Upper lobe of left lung (tissue), 6 donors: ENCODE data around the gene STK39. TPM values are rescaled to one million over a fixed set of nuclear protein-coding genes. Genes with fewer than 3 reads are reported as not detected.

Experiments used
- ATAC-seq, 2 donors: fragments of 200-7000 bp; cut with Tn5 transposase; one replicate each; pipeline ENCODE4 v1.9.1; 2022; ENCODE audit warnings: mild to moderate bottlenecking in 2 of 2, moderate library complexity in 2 of 2; ENCODE audit not compliant: low FRiP score in 2 of 2
- DNase-seq, 2 donors: peaks; one replicate each; pipeline ENCODE4 v3.0.0-alpha.2; 2019 to 2020
- H3K27ac ChIP-seq, 4 donors: fragments of 200-600 bp; sonication (generic); one replicate each; pipeline ENCODE4 v1.5.1; 2016 to 2019
- H3K27me3 ChIP-seq, 4 donors: fragments of 200-600 bp; sonication (generic); one replicate each; pipeline ENCODE4 v1.5.1; 2017 to 2019
- H3K36me3 ChIP-seq, 4 donors: fragments of 200-600 bp; sonication (generic); one replicate each; pipeline ENCODE4 v1.5.1; 2016 to 2019
- H3K4me1 ChIP-seq, 4 donors: fragments of 200-600 bp; sonication (generic); one replicate each; pipeline ENCODE4 v1.5.1; 2018 to 2019
- H3K4me3 ChIP-seq, 4 donors: fragments of 200-600 bp; sonication (generic); one replicate each; pipeline ENCODE4 v1.5.1; 2017 to 2019; ENCODE audit warnings: mild to moderate bottlenecking in 2 of 4, moderate library complexity in 1 of 4
- H3K9me3 ChIP-seq, 4 donors: fragments of 200-600 bp; sonication (generic); one replicate each; pipeline ENCODE4 v1.5.1; 2018 to 2019
- EP300 ChIP-seq, 4 donors: sonication (generic); formaldehyde crosslinking; IDR thresholded peaks; one replicate each; pipeline ENCODE4 v1.5.1; 2017; ENCODE audit warnings: antibody characterized with exemption in 4 of 4, control low read depth in 2 of 4
- POLR2A ChIP-seq, 4 donors: fragments of 450-650 bp; IDR thresholded peaks; one replicate each; pipeline ENCODE4 v1.5.1; 2016 to 2017; ENCODE audit warnings: antibody characterized with exemption in 4 of 4, mild to moderate bottlenecking in 2 of 4
- POLR2AphosphoS5 ChIP-seq, 2 donors: sonication (generic); formaldehyde crosslinking; IDR thresholded peaks; one replicate each; pipeline ENCODE4 v1.5.1; 2017; ENCODE audit warnings: antibody characterized with exemption in 2 of 2
- WGBS, 2 donors: methylation state at CpG; one replicate each; pipeline ENCODE4 v1.1.5; 2017 to 2018; 5-methylcytosine and 5-hydroxymethylcytosine counted together
- small RNA-seq, 4 donors: library from RNA; depleted of rRNA; stranded (forward); fragments of <200 nt; gene quantifications; one replicate each; pipeline ENCODE3, GENCODE V24; 2016
- total RNA-seq, 6 donors: library from RNA; depleted of rRNA in 4 of 6; stranded (reverse); fragments of >200 nt in 4 of 6; gene quantifications; one replicate each; pipeline versions ENCODE4 v1.1.0 to v1.2.1, GENCODE V29; 2016 to 2021
- TF ChIP-seq, protein P1 (sequence below), 6 experiments: fragments of 450-650 bp in 4 of 6; fragments of 200-600 bp in 2 of 6; sonication (generic) in 2 of 6; IDR thresholded peaks; one replicate each; pipeline ENCODE4 v1.5.1; 2016 to 2019; ENCODE audit warnings: antibody characterized with exemption in 6 of 6
- donor health status: DM: no; HTN: no; CAD: no; lungs with moderate emphysema.
- donor health status: DM: no; HTN: yes; CAD: no; lungs with severe emphysema.

STK39 gene
- total RNA-seq, 6 donors from 2014 or later = 7.9 to 18.8 (median 12.1) TPM

DNA sequence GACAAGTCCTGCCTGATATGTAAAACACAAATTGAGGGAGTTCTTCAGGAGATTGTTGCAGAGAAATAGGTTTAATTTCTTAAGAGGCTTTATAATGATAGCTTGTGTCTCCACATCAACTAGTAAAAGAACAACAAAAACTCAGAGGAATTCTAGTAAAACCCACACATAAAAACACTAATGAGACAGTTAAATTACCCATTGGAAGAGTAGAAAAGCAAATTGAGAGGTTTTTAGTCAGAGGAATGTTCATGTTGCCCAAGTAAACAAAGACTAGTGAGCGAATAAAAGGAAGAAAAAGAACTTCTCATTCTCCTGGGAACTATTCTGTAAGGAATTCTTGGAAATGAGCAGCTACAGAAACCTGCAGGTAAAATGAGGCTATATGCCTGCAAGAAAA is 330.6 kb downstream of the STK39 start:
- WGBS, 2 donors = 92 to 100% methylated on average over 1 of the region's 1 CpG
- Histone ChIP-seq H3K27ac (no peak overlapping the region), H3K9me3 (no peaks in the 10 kb centered on the region), H3K27me3 (no peaks in the 10 kb centered on the region), H3K4me1 (no peaks in the 10 kb centered on the region), H3K36me3 (no peaks in the 10 kb centered on the region), H3K4me3 (no peak overlapping the region)
- ATAC-seq = no peak
- no peak for DNase-seq
- no peak for TF ChIP-seq EP300 (IDR thresholded peaks at IDR 0.05)
- no peak for TF ChIP-seq POLR2A (IDR thresholded peaks at IDR 0.05)
- TF ChIP-seq, protein P1, sequence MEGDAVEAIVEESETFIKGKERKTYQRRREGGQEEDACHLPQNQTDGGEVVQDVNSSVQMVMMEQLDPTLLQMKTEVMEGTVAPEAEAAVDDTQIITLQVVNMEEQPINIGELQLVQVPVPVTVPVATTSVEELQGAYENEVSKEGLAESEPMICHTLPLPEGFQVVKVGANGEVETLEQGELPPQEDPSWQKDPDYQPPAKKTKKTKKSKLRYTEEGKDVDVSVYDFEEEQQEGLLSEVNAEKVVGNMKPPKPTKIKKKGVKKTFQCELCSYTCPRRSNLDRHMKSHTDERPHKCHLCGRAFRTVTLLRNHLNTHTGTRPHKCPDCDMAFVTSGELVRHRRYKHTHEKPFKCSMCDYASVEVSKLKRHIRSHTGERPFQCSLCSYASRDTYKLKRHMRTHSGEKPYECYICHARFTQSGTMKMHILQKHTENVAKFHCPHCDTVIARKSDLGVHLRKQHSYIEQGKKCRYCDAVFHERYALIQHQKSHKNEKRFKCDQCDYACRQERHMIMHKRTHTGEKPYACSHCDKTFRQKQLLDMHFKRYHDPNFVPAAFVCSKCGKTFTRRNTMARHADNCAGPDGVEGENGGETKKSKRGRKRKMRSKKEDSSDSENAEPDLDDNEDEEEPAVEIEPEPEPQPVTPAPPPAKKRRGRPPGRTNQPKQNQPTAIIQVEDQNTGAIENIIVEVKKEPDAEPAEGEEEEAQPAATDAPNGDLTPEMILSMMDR (IDR thresholded peaks at IDR 0.05) = no peak
- TF ChIP-seq POLR2AphosphoS5 (IDR thresholded peaks at IDR 0.05) = no peak

DNA sequence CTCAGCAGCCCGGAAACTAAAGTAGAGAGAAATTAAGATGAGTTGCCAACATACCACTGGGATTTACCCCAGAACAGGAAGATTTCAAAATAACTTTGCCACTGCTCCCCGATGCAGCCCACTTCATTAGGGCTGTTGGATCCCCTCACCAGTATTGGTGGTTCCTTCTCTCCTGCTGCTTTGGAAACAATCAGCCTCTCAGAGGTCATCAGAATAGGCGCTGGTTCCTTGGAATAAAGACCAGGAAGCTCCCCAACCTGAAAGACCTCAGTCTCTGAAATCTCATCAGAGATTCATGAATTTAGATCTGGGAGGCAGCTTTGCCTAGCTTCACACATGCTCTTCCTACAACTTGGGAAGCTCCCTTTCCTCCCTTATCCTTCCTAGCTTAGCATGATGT is 332.4 kb downstream of the STK39 start:
- ATAC-seq (no peak), DNase-seq (no peak)
- WGBS, 2 donors = 74 to 92% methylated on average over 3 of the region's 3 CpGs
- Histone ChIP-seq H3K36me3 (no peaks in the 10 kb centered on the region), H3K9me3 (no peaks in the 10 kb centered on the region), H3K4me1 (no peaks in the 10 kb centered on the region), H3K27ac (no peak overlapping the region), H3K27me3 (no peaks in the 10 kb centered on the region), H3K4me3 (no peak overlapping the region)
- TF ChIP-seq, protein P1 (IDR thresholded peaks at IDR 0.05) = no peak
- TF ChIP-seq POLR2A (IDR thresholded peaks at IDR 0.05) = no peak
- TF ChIP-seq POLR2AphosphoS5 (IDR thresholded peaks at IDR 0.05) = no peak
- TF ChIP-seq EP300 (IDR thresholded peaks at IDR 0.05) = no peak

DNA sequence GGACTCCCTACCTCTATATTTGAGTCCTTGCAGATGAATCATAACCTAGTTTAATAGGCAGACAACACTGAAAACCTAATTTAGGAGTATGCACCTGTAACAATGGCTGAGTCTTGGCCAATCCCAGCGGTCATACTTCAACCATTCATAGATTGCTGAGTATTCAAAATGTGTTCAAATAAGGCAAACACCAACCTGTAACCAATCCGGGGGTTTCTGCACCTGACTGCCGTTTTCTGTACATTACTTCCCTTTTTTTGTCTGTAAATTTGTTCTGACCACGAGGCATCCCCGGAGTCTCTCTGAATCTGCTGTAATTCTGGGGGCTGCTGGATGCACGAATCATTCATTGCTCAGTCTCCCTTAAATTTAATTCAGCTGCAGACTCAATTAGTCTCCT is 338.6 kb downstream of the STK39 start:
- Histone ChIP-seq H3K27ac (no peak overlapping the region), H3K4me3 (no peak overlapping the region), H3K4me1 (no peaks in the 10 kb centered on the region), H3K9me3 (no peaks in the 10 kb centered on the region), H3K27me3 (no peaks in the 10 kb centered on the region), H3K36me3 (no peaks in the 10 kb centered on the region)
- ATAC-seq (no peak), DNase-seq (no peak)
- WGBS, 2 donors = 54 to 73% methylated on average over 6 of the region's 6 CpGs
- TF ChIP-seq EP300 (IDR thresholded peaks at IDR 0.05) = no peak
- no peak for TF ChIP-seq POLR2A (IDR thresholded peaks at IDR 0.05)
- TF ChIP-seq, protein P1 (IDR thresholded peaks at IDR 0.05) = no peak
- no peak for TF ChIP-seq POLR2AphosphoS5 (IDR thresholded peaks at IDR 0.05)

DNA sequence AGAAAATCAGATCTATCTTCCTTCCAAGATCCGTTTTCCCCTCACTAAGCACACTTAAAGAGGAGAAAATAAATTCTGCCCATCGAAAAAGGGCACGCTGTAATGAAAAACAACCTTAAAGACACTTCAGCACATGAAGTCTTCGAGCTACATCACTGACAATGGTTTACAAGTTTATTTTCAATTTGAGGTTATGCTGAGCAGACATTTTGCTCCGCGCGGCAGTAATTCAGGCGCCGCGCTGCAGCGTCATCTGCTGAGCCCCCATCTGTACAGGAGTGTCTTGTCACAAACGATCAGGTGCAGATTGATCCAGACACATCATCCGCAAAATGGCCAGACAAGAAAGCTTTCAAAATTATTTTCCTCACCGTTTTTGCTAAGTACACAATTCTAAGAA is 341.7 kb downstream of the STK39 start:
- no peaks in the 10 kb centered on the region for H3K27me3 ChIP-seq
- no peak overlapping the region for H3K27ac ChIP-seq
- H3K4me1 ChIP-seq = no peaks in the 10 kb centered on the region
- no peak overlapping the region for H3K4me3 ChIP-seq
- DNase-seq (peak in 1 of 2 donors; percentile 32), ATAC-seq (no peak)
- WGBS, 2 donors = 81 to 89% methylated on average over 14 of the region's 14 CpGs
- no peaks in the 10 kb centered on the region for H3K9me3 ChIP-seq
- no peaks in the 10 kb centered on the region for H3K36me3 ChIP-seq
- TF ChIP-seq, protein P1 (IDR thresholded peaks at IDR 0.05) = no peak
- no peak for TF ChIP-seq POLR2A (IDR thresholded peaks at IDR 0.05)
- no peak for TF ChIP-seq EP300 (IDR thresholded peaks at IDR 0.05)
- TF ChIP-seq POLR2AphosphoS5 (IDR thresholded peaks at IDR 0.05) = no peak

Small RNA genes within 50 kb of the gene (small RNA-seq; reads per million reads assigned to genes)
- gene AC067940.1 = 0 to 2.3 (median 0) reads per million in 4 donors

Other genes starting within 250 kb of the STK39 start
- gene CERS6, start 208.7 kb upstream of the STK39 start, total RNA-seq = 10 to 100 TPM in 5 of 6 donors, 1 to 10 TPM in 1; 7.3 to 24.7 (median 16.6) TPM